GM13977 (cell line): ENCODE measurements around the gene AKT3.

Experiments
- DNase-seq: peaks from one replicate; pipeline ENCODE4 v3.0.0; 2012; ENCODE audit warnings: low spot score
- in situ Hi-C: fragments of 300-500 bp; cut with MboI; formaldehyde crosslinking; loops from one replicate; pipeline ENCODE4 v1.12.0; 2022; ENCODE audit warnings: low sequenced_read_pairs, low pct_unique_long_range_greater_than_20kb, mixed read lengths, inconsistent platforms; ENCODE audit not compliant: unreplicated experiment
- TF ChIP-seq, protein P1 (sequence below): IDR thresholded peaks from 2 replicates; pipeline ENCODE4 v1.5.1; 2012; ENCODE audit warnings: mild to moderate bottlenecking, control low read depth; ENCODE audit not compliant: insufficient read depth; ENCODE audit errors: extremely low read depth, missing control alignments

Gene AKT3

GRCh38 chr1:243465738-243466137, 384.3 kb downstream of the AKT3 start:
- peak; percentile 24 for DNase-seq
- TF ChIP-seq, protein P1, sequence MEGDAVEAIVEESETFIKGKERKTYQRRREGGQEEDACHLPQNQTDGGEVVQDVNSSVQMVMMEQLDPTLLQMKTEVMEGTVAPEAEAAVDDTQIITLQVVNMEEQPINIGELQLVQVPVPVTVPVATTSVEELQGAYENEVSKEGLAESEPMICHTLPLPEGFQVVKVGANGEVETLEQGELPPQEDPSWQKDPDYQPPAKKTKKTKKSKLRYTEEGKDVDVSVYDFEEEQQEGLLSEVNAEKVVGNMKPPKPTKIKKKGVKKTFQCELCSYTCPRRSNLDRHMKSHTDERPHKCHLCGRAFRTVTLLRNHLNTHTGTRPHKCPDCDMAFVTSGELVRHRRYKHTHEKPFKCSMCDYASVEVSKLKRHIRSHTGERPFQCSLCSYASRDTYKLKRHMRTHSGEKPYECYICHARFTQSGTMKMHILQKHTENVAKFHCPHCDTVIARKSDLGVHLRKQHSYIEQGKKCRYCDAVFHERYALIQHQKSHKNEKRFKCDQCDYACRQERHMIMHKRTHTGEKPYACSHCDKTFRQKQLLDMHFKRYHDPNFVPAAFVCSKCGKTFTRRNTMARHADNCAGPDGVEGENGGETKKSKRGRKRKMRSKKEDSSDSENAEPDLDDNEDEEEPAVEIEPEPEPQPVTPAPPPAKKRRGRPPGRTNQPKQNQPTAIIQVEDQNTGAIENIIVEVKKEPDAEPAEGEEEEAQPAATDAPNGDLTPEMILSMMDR = no peak
- in situ Hi-C loops = no loop called here

DNA sequence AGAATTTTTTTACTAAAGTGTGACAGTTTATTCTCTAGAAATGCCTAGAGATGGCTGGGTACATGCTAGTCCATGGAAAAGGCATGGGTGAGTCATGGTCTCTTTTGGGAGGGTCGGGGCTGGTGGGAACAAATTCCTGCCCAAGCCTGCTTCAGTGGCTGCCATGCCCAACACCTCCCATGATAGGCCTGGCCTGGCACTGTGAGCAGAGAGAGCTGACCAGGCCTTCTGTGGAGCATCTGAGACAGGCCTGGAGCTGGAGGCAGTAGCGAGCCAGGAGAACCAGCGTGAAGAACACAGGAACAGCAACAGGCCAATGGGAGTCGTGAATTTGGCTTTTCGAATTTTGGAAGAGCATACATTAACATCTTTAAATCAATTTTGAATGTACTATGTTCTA, 385.0 kb downstream of the AKT3 start:
- no peak for DNase-seq
- in situ Hi-C loops = no loop called here
- TF ChIP-seq, protein P1 = no peak

GRCh38 chr1:243462929-243463697, 386.9 kb downstream of the AKT3 start:
- DNase-seq = no peak
- in situ Hi-C loops = no loop called here
- TF ChIP-seq, protein P1 = no peak

DNA sequence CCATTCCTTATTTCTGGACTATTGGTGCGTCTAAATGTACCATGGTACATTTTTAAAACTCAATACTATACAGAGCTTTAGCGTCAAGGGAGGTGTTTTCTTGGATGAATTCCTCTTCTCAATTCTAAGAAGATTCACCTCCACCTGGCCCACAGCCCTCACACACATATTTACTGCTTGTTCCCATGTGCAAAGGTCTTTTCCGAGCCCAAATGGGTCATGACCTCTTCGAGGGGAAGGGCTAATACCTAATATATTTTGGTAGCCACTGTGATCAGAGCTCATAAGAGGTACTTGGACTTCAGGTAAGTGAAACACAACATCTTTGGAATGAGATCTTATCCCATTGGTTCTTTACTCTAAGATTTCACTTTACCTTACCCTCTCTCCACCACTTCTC, 388.3 kb downstream of the AKT3 start:
- in situ Hi-C loops = no loop called here
- TF ChIP-seq, protein P1 = no peak
- DNase-seq = no peak

DNA sequence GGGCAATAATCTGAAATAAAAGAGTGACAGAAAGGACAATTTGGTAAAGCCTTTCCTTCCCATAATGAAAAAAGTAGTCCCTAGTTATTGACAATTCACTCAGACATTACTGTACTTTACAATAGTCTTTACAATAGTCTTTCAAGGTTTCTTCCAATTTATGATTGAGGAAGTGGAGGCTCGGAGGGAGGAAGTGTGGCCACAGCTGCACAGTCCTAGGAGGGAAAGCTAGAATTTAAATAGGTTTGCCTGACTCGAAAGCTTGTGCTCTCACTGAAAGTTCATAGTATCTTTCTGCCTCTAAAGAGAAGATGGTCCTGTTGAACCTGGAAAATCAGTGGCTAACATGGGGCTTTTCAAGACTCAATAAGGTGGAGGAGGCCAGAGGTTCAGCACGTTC, 391.0 kb downstream of the AKT3 start:
- TF ChIP-seq, protein P1 = no peak
- in situ Hi-C loops = no loop called here
- no peak for DNase-seq

DNA sequence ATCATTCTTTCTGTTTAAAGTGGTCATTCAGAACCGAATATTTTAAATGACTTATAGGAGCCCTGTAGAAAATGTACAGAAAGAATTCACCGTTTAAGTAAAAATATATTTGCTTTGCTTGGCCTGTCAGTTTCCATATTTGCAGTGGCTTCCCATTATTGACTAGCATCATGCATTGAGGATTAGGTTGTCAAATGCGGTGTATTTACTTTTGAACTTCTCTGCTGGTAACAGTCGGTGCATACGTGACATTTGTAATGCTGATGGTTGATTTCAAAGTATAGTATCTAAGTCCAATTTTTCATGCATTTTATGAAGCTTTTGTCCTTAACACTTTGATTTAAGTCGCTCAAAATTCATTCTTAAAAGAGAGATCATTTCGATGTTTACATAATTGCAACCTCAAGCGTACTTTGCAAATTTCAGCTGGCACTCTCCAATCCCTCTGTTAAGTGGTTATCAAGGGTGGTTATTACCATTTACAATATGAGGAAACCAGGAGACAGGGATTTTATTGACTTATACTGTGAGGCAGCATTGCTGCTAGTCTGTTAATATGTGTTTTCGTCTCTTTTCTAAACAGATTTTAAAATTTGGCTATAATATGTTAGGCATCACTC, 392.6 kb downstream of the AKT3 start:
- TF ChIP-seq, protein P1 = no peak
- DNase-seq = no peak
- in situ Hi-C loops = no loop called here
